A549 (cell line): ENCODE data around the gene RUNX3. TPM values are rescaled to one million over a fixed set of nuclear protein-coding genes. Genes with fewer than 3 reads are reported as not detected.

ENCODE experiments used
- ATAC-seq, 2 experiments: fragments of 200-7000 bp in 1 of 2; fragments of >200 bp in 1 of 2; cut with Nextera tagmentation in 1 of 2; cut with Tn5 transposase in 1 of 2; 3 replicates each; pipeline versions ENCODE4 v1.8.0 to v1.9.1; 2018 to 2020; ENCODE audit warnings: mild to moderate bottlenecking in 1 of 2, moderate library complexity in 1 of 2
- CTCF ChIA-PET: fragments of 300-600 bp; sonication (Branson Sonifier 250); formaldehyde crosslinking; extraction: SDS; loops from one replicate; lab custom pipeline; 2021; ENCODE audit warnings: antibody characterized with exemption, inconsistent platforms; lab: Yijun Ruan, JAX
- POLR2A ChIA-PET: fragments of 350-600 bp; formaldehyde crosslinking; extraction: SDS; loops from one replicate; lab custom pipeline; 2021; ENCODE audit warnings: antibody characterized with exemption, inconsistent platforms; lab: Yijun Ruan, JAX
- DNase-seq, 2 experiments: peaks; one replicate each; pipeline versions ENCODE4 v3.0.0 to v3.0.0-alpha.2; 2011 to 2016; ENCODE audit warnings: low read depth in 1 of 2, low spot score in 1 of 2
- FAIRE-seq: peaks from 2 replicates; lab custom pipeline; 2011; peaks lifted over from hg19 to GRCh38; lab: Jason Lieb, UNC
- H3K27ac ChIP-seq, 2 experiments: fragments of >200 bp; sonication (Bioruptor Twin); formaldehyde crosslinking; 3 replicates each; pipeline ENCODE4 v1.5.1; 2016 to 2017
- H3K4me1 ChIP-seq: fragments of >200 bp; sonication (Bioruptor Twin); formaldehyde crosslinking; 3 replicates; pipeline ENCODE4 v1.6.1; 2016
- H3K4me2 ChIP-seq: fragments of >200 bp; sonication (Bioruptor Twin); formaldehyde crosslinking; 3 replicates; pipeline ENCODE4 v1.6.1; 2016
- H3K4me3 ChIP-seq: fragments of >200 bp; sonication (Bioruptor Twin); formaldehyde crosslinking; 3 replicates; pipeline ENCODE4 v1.5.1; 2016
- H3K9me3 ChIP-seq: fragments of >200 bp; sonication (Bioruptor Twin); formaldehyde crosslinking; 3 replicates; pipeline ENCODE4 v1.6.1; 2016
- ESRRA ChIP-seq: fragments of 150-350 bp; IDR thresholded peaks from 2 replicates; pipeline ENCODE4 v1.6.1; 2014; ENCODE audit warnings: mild to moderate bottlenecking, low read length, borderline replicate concordance
- FOXS1 ChIP-seq: fragments of 250-450 bp; sonication (Bioruptor Pico); IDR thresholded peaks from 2 replicates; pipeline ENCODE4 v1.5.0; 2020; ENCODE audit warnings: mild to moderate bottlenecking, moderate library complexity
- HEYL ChIP-seq: fragments of 250-450 bp; sonication (Bioruptor Pico); IDR thresholded peaks from 2 replicates; pipeline ENCODE4 v1.8.0; 2021; ENCODE audit warnings: mild to moderate bottlenecking, moderate library complexity
- JUN ChIP-seq, 2 experiments: fragments of >200 bp; sonication (Bioruptor Twin); formaldehyde crosslinking; IDR thresholded peaks; 2 replicates in 1 of 2; 3 replicates in 1 of 2; pipeline ENCODE4 v1.6.1; 2016 to 2017
- JUNB ChIP-seq: fragments of >200 bp; sonication (Bioruptor Twin); formaldehyde crosslinking; IDR thresholded peaks from 2 replicates; pipeline ENCODE4 v1.6.1; 2016
- MAZ ChIP-seq: fragments of 150-350 bp; IDR thresholded peaks from 2 replicates; pipeline ENCODE4 v1.6.1; 2014; ENCODE audit warnings: antibody characterized with exemption, low read depth, low read length, borderline replicate concordance
- MYC ChIP-seq: IDR thresholded peaks from 2 replicates; pipeline ENCODE4 v1.6.1; 2012; ENCODE audit warnings: mild to moderate bottlenecking, inconsistent platforms, low read length, improper control_type of control experiment, borderline replicate concordance
- NFE2L2 ChIP-seq: fragments of 150-350 bp; conservative IDR thresholded peaks from 2 replicates; pipeline ENCODE4 v1.6.1; 2014; ENCODE audit warnings: low read length
- NPAS2 ChIP-seq: fragments of 250-450 bp; sonication (Bioruptor Pico); IDR thresholded peaks from 2 replicates; pipeline ENCODE4 v1.8.0; 2022; ENCODE audit warnings: mild to moderate bottlenecking, moderate library complexity, borderline replicate concordance
- NR3C1 ChIP-seq: fragments of >200 bp; sonication (Bioruptor Twin); formaldehyde crosslinking; IDR thresholded peaks from 3 replicates; pipeline ENCODE4 v1.6.1; 2017
- POLR2A ChIP-seq: IDR thresholded peaks from 2 replicates; pipeline ENCODE4 v1.6.1; 2012; ENCODE audit warnings: mild to moderate bottlenecking, low read length
- RFX5 ChIP-seq: fragments of 450-650 bp; IDR thresholded peaks from 2 replicates; pipeline ENCODE4 v1.7.1; 2014; ENCODE audit warnings: antibody characterized with exemption, mild to moderate bottlenecking, moderate library complexity
- SREBF2 ChIP-seq: fragments of 450-650 bp; IDR thresholded peaks from 2 replicates; pipeline ENCODE4 v1.6.1; 2014; ENCODE audit warnings: mild to moderate bottlenecking, moderate library complexity
- ZNF302 ChIP-seq: fragments of 250-450 bp; sonication (Bioruptor Pico); IDR thresholded peaks from 2 replicates; pipeline ENCODE4 v1.9.0; 2021; ENCODE audit warnings: inconsistent platforms, mild to moderate bottlenecking, moderate library complexity
- WGBS: methylation state at CpG from one replicate; pipeline ENCODE4 v1.1.6; 2017; ENCODE audit errors: missing lambda C conversion rate; 5-methylcytosine and 5-hydroxymethylcytosine counted together
- polyA plus RNA-seq, 4 experiments: library from polyadenylated mRNA; depleted of rRNA in 3 of 4; stranded (reverse); fragments of >200 nt; fragmentation: RNase III in 1 of 4; extraction: RNeasy Plus Mini Kit Qiagen cat#74134 plus additional on column Dnase treatment in 1 of 4; gene quantifications; 2 replicates in 3 of 4; 3 replicates in 1 of 4; pipeline ENCODE4 v1.2.3, GENCODE V29; 2011 to 2017
- TF ChIP-seq, protein P1 (sequence below): IDR thresholded peaks from 2 replicates; pipeline ENCODE4 v1.6.1; 2012
- TF ChIP-seq, protein P2 (sequence below): IDR thresholded peaks from 2 replicates; pipeline ENCODE4 v1.6.1; 2012
- TF ChIP-seq, protein P3 (sequence below): fragments of 450-650 bp; IDR thresholded peaks from 2 replicates; pipeline ENCODE4 v1.6.1; 2014; ENCODE audit warnings: antibody characterized with exemption
- TF ChIP-seq, protein P4 (sequence below): fragments of 250-450 bp; sonication (Bioruptor Pico); IDR thresholded peaks from 2 replicates; pipeline ENCODE4 v1.5.0; 2020; ENCODE audit warnings: low read depth, mild to moderate bottlenecking, moderate library complexity

Gene RUNX3
- polyA plus RNA-seq, 2 of the 4 experiments (the other 2 are of a cell fraction): 1.4 to 4.0 TPM

DNA sequence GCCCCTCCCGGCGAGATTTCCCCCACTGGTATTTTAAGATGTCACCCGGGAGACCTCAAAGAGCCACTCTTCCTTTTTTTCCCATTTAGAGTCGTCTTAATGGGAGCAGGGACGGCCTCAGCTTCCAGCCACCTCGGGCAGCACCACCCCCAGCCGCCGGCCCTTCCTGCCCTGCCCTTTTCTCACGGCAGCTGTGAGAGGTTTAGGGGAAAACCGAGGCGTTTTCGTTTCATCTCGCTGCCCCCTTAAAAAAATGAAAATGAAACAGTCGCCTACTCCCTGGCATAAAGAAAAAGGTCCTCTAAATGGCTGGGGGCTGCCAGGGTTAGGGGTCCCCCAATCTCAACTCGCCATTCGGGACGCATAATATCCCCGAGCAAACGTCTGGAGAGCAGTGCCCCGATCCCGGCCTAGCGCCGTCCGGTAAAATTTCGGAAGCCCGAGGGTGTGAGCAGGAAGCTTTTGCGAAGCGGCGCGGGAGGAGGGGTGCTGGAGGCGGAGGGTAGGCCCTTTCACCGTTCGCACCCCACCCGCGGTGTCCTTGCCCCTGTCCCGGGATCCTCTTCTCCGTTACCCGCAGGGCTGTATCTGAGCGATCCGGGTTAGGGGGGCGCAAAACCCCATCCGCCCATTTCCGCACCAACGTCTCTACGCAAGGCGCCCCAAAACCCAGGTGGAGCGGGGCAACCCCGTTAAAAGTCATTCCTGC is 1.2 kb downstream of the RUNX3 start (continued):
- TF ChIP-seq JUNB: no peak
- TF ChIP-seq, all 56 proteins: peak for 0

DNA sequence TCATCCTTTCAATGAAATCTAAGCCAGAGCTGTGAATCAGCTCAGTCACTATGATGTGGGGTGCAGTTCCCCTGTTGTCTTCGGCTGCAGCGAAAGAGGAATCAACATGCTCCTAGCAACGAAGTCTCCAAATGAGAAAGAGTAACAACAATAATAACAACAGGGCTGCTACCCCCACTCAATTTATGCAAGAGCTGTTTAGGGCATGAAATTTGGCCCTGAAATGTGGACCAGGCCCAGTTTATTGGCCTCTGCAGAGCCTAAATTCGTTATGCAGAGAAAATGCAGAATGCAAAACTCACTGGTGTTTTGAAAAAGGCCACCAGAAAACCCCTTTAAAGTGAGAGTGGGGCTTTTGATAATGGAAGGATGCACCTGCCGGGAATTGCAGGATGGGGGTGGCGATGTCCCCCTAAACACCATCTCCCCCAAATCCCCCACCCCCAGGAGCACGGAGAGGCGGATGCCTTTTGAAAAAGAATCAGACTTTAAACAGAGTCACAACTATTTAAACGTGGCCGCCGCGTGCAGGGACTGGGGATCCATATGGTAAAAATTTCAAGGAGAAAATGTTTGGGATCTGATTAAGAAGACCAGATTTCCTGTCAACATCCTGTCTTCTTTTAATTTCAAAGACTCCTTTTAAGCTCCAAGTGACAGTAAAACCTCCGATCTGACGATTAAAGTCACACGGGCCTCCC is 1.9 kb downstream of the RUNX3 start:
- ChIA-PET CTCF (interaction anchor here (1.2 to 10.6 kb wide), 4 partner anchors 14 to 276 kb away, joined by 4 to 79 read pairs (median 6); no protein-coding TSS in a partner anchor), POLR2A (no interaction called here)
- WGBS: 86% methylated on average over 15 of the region's 15 CpGs
- no peak overlapping the region for H3K27ac ChIP-seq
- H3K4me1 ChIP-seq: peaks cover 3% of the 10 kb centered on the region; the same call in 1 of the 3 replicates
- FAIRE-seq: no peak
- ATAC-seq: no peak
- no peaks in the 10 kb centered on the region for H3K9me3 ChIP-seq
- TF ChIP-seq RFX5 (no peak), FOXS1 (no peak), MAZ (no peak), NFE2L2 (no peak), ZNF302 (CRISPR knock-in tag) (no peak), POLR2A (no peak), MYC (no peak), SREBF2 (no peak)
- TF ChIP-seq, protein P1, sequence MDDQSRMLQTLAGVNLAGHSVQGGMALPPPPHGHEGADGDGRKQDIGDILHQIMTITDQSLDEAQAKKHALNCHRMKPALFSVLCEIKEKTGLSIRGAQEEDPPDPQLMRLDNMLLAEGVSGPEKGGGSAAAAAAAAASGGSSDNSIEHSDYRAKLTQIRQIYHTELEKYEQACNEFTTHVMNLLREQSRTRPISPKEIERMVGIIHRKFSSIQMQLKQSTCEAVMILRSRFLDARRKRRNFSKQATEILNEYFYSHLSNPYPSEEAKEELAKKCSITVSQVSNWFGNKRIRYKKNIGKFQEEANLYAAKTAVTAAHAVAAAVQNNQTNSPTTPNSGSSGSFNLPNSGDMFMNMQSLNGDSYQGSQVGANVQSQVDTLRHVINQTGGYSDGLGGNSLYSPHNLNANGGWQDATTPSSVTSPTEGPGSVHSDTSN: no peak
- TF ChIP-seq, protein P2, sequence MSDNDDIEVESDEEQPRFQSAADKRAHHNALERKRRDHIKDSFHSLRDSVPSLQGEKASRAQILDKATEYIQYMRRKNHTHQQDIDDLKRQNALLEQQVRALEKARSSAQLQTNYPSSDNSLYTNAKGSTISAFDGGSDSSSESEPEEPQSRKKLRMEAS: no peak
- H3K4me2 ChIP-seq: peak overlapping the region; percentile 77; the same call in 2 of the 3 replicates
- H3K4me3 ChIP-seq: 0 out of 3 replicates have a peak overlapping the region, but pooled peaks have one; percentile 52
- no peak for DNase-seq

DNA sequence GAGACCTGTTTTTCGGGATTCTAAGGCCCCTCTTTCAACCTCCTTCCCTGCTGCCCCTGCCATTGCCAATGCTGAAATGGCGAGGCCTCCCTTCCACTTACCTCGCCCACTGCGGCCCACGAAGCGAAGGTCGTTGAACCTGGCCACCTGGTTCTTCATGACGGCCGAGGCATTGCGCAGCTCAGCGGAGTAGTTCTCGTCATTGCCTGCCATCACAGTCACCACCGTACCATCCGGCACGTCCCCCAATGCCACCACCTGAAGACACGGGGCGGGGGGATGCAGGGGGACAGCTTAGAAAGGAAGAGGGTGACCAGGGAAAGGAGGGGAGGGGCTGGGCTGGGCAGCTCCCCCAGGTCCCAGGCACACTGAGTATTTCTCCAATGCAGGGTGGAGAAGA is 2.6 kb downstream of the RUNX3 start:
- H3K4me3 ChIP-seq: no peak overlapping the region
- peaks cover 3% of the 10 kb centered on the region; the same call in 1 of the 3 replicates for H3K4me1 ChIP-seq
- POLR2A ChIA-PET: no interaction called here
- no peak for FAIRE-seq
- no peak overlapping the region for H3K4me2 ChIP-seq
- no peak overlapping the region for H3K27ac ChIP-seq
- CTCF ChIA-PET: interaction anchor here (1.2 to 10.6 kb wide), 5 partner anchors 14 to 277 kb away, joined by 3 to 79 read pairs (median 6); no protein-coding TSS in a partner anchor
- no peak for TF ChIP-seq NR3C1
- TF ChIP-seq JUNB: no peak
- TF ChIP-seq RFX5: no peak
- TF ChIP-seq HEYL: no peak
- TF ChIP-seq, protein P3, sequence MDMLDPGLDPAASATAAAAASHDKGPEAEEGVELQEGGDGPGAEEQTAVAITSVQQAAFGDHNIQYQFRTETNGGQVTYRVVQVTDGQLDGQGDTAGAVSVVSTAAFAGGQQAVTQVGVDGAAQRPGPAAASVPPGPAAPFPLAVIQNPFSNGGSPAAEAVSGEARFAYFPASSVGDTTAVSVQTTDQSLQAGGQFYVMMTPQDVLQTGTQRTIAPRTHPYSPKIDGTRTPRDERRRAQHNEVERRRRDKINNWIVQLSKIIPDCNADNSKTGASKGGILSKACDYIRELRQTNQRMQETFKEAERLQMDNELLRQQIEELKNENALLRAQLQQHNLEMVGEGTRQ: no peak
- no peak for TF ChIP-seq NPAS2 (CRISPR knock-in tag)
- TF ChIP-seq, protein P1: no peak
- no peak for TF ChIP-seq JUN (IDR thresholded peaks at IDR 0.05)
- no peak for TF ChIP-seq POLR2A
- TF ChIP-seq, protein P4, sequence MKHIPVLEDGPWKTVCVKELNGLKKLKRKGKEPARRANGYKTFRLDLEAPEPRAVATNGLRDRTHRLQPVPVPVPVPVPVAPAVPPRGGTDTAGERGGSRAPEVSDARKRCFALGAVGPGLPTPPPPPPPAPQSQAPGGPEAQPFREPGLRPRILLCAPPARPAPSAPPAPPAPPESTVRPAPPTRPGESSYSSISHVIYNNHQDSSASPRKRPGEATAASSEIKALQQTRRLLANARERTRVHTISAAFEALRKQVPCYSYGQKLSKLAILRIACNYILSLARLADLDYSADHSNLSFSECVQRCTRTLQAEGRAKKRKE (CRISPR knock-in tag): no peak
- TF ChIP-seq NFE2L2: no peak
- no peak for TF ChIP-seq ESRRA
- TF ChIP-seq, all 56 proteins: peak for 0
- no peak for DNase-seq
- H3K9me3 ChIP-seq: no peaks in the 10 kb centered on the region
- no peak for ATAC-seq
- 97% methylated on average over 12 of the region's 17 CpGs for WGBS
